ENCODE data around the gene LRP1B.
A peak's percentile ranks its signal among the peaks of the same experiment; 100 is the strongest.

Gene LRP1B

GRCh38 chr2:140910683-140911082 lies 1220.1 kb downstream of the LRP1B start:
- no peak overlapping the region for H3K27ac ChIP-seq (ENCODE audit: low read depth, low read length)
- DNase-seq: no peak
- H3K4ac ChIP-seq (ENCODE audit: low read depth, low read length): no peak overlapping the region

GRCh38 chr2:140905083-140905781 lies 1225.6 kb downstream of the LRP1B start:
- Histone ChIP-seq H3K4ac (ENCODE audit: low read depth, low read length) (no peak overlapping the region), H3K27ac (ENCODE audit: low read depth, low read length) (peak overlapping the region; percentile 51), H3K27me3 (ENCODE audit: insufficient read depth, low read length, poor library complexity) (no peaks in the 10 kb centered on the region), H2BK5ac (ENCODE audit: low read length) (peak overlapping the region; percentile 39), H3K4me2 (ENCODE audit: low read length) (peak overlapping the region; percentile 13), H3K23ac (ENCODE audit: low read length) (no peak overlapping the region), H3K36me3 (ENCODE audit: control insufficient read depth, insufficient read depth, low read length) (no peaks in the 10 kb centered on the region), H3K56ac (ENCODE audit: low read length) (no peak overlapping the region), H4K8ac (ENCODE audit: low read depth, low read length) (no peak overlapping the region), H3K9ac (ENCODE audit: low read length) (no peak overlapping the region), H4K5ac (ENCODE audit: low read length) (no peak overlapping the region), H2BK120ac (ENCODE audit: low read depth, low read length) (no peak overlapping the region), H2AK5ac (ENCODE audit: low read length) (no peak overlapping the region), H3K4me3 (ENCODE audit: low read length) (no peak overlapping the region), H2BK15ac (replicated peaks; ENCODE audit: low read depth) (no peak overlapping the region), H3K79me1 (ENCODE audit: low read length) (no peaks in the 10 kb centered on the region), H3K4me1 (ENCODE audit: control insufficient read depth, low read depth, low read length) (no peaks in the 10 kb centered on the region), H3K18ac (ENCODE audit: low read length) (no peak overlapping the region), H3K79me2 (ENCODE audit: control insufficient read depth, insufficient read depth, low read length) (no peaks in the 10 kb centered on the region)
- peak; percentile 95 for DNase-seq
- WGBS (ENCODE audit: extremely low coverage, insufficient coverage, low lambda C conversion rate): no CpG with 5 or more reads among the region's 6 CpGs

More at GRCh38 chr2:140910683-140911082, 1220.1 kb downstream of the LRP1B start:
- H3K4me1 ChIP-seq (ENCODE audit: control insufficient read depth, low read depth, low read length): no peaks in the 10 kb centered on the region
- H3K36me3 ChIP-seq (ENCODE audit: control insufficient read depth, insufficient read depth, low read length): no peaks in the 10 kb centered on the region
- no peak overlapping the region for H3K23ac ChIP-seq (ENCODE audit: low read length)
- no peak overlapping the region for H3K4me2 ChIP-seq (ENCODE audit: low read length)
- no peak overlapping the region for H3K9ac ChIP-seq (ENCODE audit: low read length)
- no peak overlapping the region for H2AK5ac ChIP-seq (ENCODE audit: low read length)
- H4K8ac ChIP-seq (ENCODE audit: low read depth, low read length): no peak overlapping the region
- H3K79me2 ChIP-seq (ENCODE audit: control insufficient read depth, insufficient read depth, low read length): no peaks in the 10 kb centered on the region
- H3K27me3 ChIP-seq (ENCODE audit: insufficient read depth, low read length, poor library complexity): no peaks in the 10 kb centered on the region
- no peak overlapping the region for H2BK5ac ChIP-seq (ENCODE audit: low read length)
- no peak overlapping the region for H2BK120ac ChIP-seq (ENCODE audit: low read depth, low read length)
- no peak overlapping the region for H3K56ac ChIP-seq (ENCODE audit: low read length)
- no peak overlapping the region for H4K5ac ChIP-seq (ENCODE audit: low read length)
- H3K4me3 ChIP-seq (ENCODE audit: low read length): no peak overlapping the region
- H2BK15ac ChIP-seq (replicated peaks; ENCODE audit: low read depth): no peak overlapping the region
- H3K18ac ChIP-seq (ENCODE audit: low read length): no peak overlapping the region
- no peaks in the 10 kb centered on the region for H3K79me1 ChIP-seq (ENCODE audit: low read length)

- no peaks in the 10 kb centered on the region for H3K79me2 ChIP-seq (ENCODE audit: control insufficient read depth, insufficient read depth, low read length)
- no peak overlapping the region for H3K23ac ChIP-seq (ENCODE audit: low read length)
- H4K8ac ChIP-seq (ENCODE audit: low read depth, low read length): no peak overlapping the region
- no peak overlapping the region for H2BK5ac ChIP-seq (ENCODE audit: low read length)
- no peaks in the 10 kb centered on the region for H3K27me3 ChIP-seq (ENCODE audit: insufficient read depth, low read length, poor library complexity)
- no CpG with 5 or more reads among the region's 9 CpGs for WGBS (ENCODE audit: extremely low coverage, insufficient coverage, low lambda C conversion rate)
- no peak overlapping the region for H3K9ac ChIP-seq (ENCODE audit: low read length)
- H3K27ac ChIP-seq (ENCODE audit: low read depth, low read length): no peak overlapping the region
- H2BK15ac ChIP-seq (replicated peaks; ENCODE audit: low read depth): no peak overlapping the region
- no peak overlapping the region for H3K56ac ChIP-seq (ENCODE audit: low read length)
- H3K4me1 ChIP-seq (ENCODE audit: control insufficient read depth, low read depth, low read length): peaks cover 1% of the 10 kb centered on the region
- H3K18ac ChIP-seq (ENCODE audit: low read length): no peak overlapping the region
- no peak overlapping the region for H3K4ac ChIP-seq (ENCODE audit: low read depth, low read length)
- H2AK5ac ChIP-seq (ENCODE audit: low read length): no peak overlapping the region
- H3K4me3 ChIP-seq (ENCODE audit: low read length): no peak overlapping the region
- H3K79me1 ChIP-seq (ENCODE audit: low read length): no peaks in the 10 kb centered on the region
- peak; percentile 50 for DNase-seq
- H4K5ac ChIP-seq (ENCODE audit: low read length): no peak overlapping the region
- no peaks in the 10 kb centered on the region for H3K36me3 ChIP-seq (ENCODE audit: control insufficient read depth, insufficient read depth, low read length)
- H2BK120ac ChIP-seq (ENCODE audit: low read depth, low read length): no peak overlapping the region
- no peak overlapping the region for H3K4me2 ChIP-seq (ENCODE audit: low read length)
Observed at GRCh38 chr2:140895378-140895777, 1235.4 kb downstream of the LRP1B start.

DNA sequence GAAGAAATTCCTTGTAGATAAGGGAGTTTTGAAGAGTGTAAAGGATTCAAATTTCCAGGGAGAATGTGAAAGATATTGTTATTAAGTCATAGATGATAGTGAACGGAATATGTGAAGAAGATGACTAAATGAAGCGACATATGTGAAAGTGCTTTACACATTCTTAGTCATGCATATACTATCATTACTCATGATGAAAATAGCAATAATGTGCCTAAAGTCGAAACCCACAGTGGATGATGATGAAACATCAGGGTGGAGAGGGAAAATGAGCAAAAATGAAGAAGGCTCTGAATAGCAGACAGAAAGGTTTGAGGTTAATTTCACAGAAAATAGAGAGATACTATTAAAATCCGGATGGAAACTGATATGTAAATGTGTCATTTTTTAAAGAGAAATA lies 1237.1 kb downstream of the LRP1B start:
- H3K4ac ChIP-seq (ENCODE audit: low read depth, low read length): no peak overlapping the region
- no peak overlapping the region for H3K4me2 ChIP-seq (ENCODE audit: low read length)
- no peak overlapping the region for H4K8ac ChIP-seq (ENCODE audit: low read depth, low read length)
- no peaks in the 10 kb centered on the region for H3K79me2 ChIP-seq (ENCODE audit: control insufficient read depth, insufficient read depth, low read length)
- no peaks in the 10 kb centered on the region for H3K27me3 ChIP-seq (ENCODE audit: insufficient read depth, low read length, poor library complexity)
- WGBS (ENCODE audit: extremely low coverage, insufficient coverage, low lambda C conversion rate): 100% methylated on average over 1 of the region's 4 CpGs
- H2BK5ac ChIP-seq (ENCODE audit: low read length): no peak overlapping the region
- DNase-seq: no peak
- H3K27ac ChIP-seq (ENCODE audit: low read depth, low read length): no peak overlapping the region
- H2BK15ac ChIP-seq (replicated peaks; ENCODE audit: low read depth): no peak overlapping the region
- no peak overlapping the region for H3K18ac ChIP-seq (ENCODE audit: low read length)
- no peak overlapping the region for H3K4me3 ChIP-seq (ENCODE audit: low read length)
- no peaks in the 10 kb centered on the region for H3K36me3 ChIP-seq (ENCODE audit: control insufficient read depth, insufficient read depth, low read length)
- H2AK5ac ChIP-seq (ENCODE audit: low read length): no peak overlapping the region
- H3K4me1 ChIP-seq (ENCODE audit: control insufficient read depth, low read depth, low read length): peaks cover 1% of the 10 kb centered on the region
- H3K79me1 ChIP-seq (ENCODE audit: low read length): no peaks in the 10 kb centered on the region
- no peak overlapping the region for H2BK120ac ChIP-seq (ENCODE audit: low read depth, low read length)
- no peak overlapping the region for H4K5ac ChIP-seq (ENCODE audit: low read length)
- no peak overlapping the region for H3K23ac ChIP-seq (ENCODE audit: low read length)
- H3K56ac ChIP-seq (ENCODE audit: low read length): no peak overlapping the region
- H3K9ac ChIP-seq (ENCODE audit: low read length): no peak overlapping the region

- Histone ChIP-seq H4K5ac (ENCODE audit: low read length) (no peak overlapping the region), H3K79me2 (ENCODE audit: control insufficient read depth, insufficient read depth, low read length) (no peaks in the 10 kb centered on the region), H3K4me3 (ENCODE audit: low read length) (no peak overlapping the region), H3K56ac (ENCODE audit: low read length) (no peak overlapping the region), H3K4ac (ENCODE audit: low read depth, low read length) (no peak overlapping the region), H3K4me2 (ENCODE audit: low read length) (no peak overlapping the region), H3K27me3 (ENCODE audit: insufficient read depth, low read length, poor library complexity) (no peaks in the 10 kb centered on the region), H3K4me1 (ENCODE audit: control insufficient read depth, low read depth, low read length) (peaks cover 1% of the 10 kb centered on the region), H2BK15ac (replicated peaks; ENCODE audit: low read depth) (no peak overlapping the region), H3K9ac (ENCODE audit: low read length) (no peak overlapping the region), H3K36me3 (ENCODE audit: control insufficient read depth, insufficient read depth, low read length) (no peaks in the 10 kb centered on the region), H2AK5ac (ENCODE audit: low read length) (no peak overlapping the region), H4K8ac (ENCODE audit: low read depth, low read length) (no peak overlapping the region), H3K79me1 (ENCODE audit: low read length) (no peaks in the 10 kb centered on the region), H3K18ac (ENCODE audit: low read length) (no peak overlapping the region), H3K23ac (ENCODE audit: low read length) (no peak overlapping the region), H3K27ac (ENCODE audit: low read depth, low read length) (no peak overlapping the region), H2BK120ac (ENCODE audit: low read depth, low read length) (no peak overlapping the region), H2BK5ac (ENCODE audit: low read length) (no peak overlapping the region)
- WGBS (ENCODE audit: extremely low coverage, insufficient coverage, low lambda C conversion rate): 100% methylated on average over 1 of the region's 3 CpGs
- DNase-seq: no peak
Observed at GRCh38 chr2:140892911-140893637, 1237.7 kb downstream of the LRP1B start.
